ENCODE measurements around the gene MMP15.

Gene MMP15

GRCh38 chr16:58011652-58012051 is 13.9 kb upstream of the MMP15 start:
- TF ChIP-seq, protein P1, sequence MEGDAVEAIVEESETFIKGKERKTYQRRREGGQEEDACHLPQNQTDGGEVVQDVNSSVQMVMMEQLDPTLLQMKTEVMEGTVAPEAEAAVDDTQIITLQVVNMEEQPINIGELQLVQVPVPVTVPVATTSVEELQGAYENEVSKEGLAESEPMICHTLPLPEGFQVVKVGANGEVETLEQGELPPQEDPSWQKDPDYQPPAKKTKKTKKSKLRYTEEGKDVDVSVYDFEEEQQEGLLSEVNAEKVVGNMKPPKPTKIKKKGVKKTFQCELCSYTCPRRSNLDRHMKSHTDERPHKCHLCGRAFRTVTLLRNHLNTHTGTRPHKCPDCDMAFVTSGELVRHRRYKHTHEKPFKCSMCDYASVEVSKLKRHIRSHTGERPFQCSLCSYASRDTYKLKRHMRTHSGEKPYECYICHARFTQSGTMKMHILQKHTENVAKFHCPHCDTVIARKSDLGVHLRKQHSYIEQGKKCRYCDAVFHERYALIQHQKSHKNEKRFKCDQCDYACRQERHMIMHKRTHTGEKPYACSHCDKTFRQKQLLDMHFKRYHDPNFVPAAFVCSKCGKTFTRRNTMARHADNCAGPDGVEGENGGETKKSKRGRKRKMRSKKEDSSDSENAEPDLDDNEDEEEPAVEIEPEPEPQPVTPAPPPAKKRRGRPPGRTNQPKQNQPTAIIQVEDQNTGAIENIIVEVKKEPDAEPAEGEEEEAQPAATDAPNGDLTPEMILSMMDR (IDR thresholded peaks at IDR 0.05; ENCODE audit: low read depth, low read length) = no peak
- DNase-seq (ENCODE audit: extremely low read depth, low read depth) = no peak

DNA sequence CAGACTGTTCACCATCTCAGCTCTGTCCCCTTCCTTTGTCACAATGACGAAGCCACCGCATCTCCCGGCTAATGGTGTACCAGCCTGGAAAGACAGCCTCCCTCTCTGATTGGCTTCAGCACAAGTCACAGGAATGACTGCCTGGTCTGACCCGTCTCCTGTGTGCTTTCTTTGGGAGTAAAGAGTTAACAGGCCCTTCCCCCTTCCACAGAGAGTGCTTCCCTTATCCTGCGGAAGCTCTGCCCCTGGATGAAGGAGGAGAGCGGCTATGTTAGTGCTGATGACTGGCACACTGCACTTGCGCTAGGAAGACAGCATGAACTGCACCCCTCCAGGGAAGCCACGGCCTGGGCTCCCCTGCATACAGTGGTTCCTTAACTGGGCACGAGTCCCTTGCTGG is 13.1 kb upstream of the MMP15 start:
- DNase-seq (ENCODE audit: extremely low read depth, low read depth) = no peak
- TF ChIP-seq, protein P1 (IDR thresholded peaks at IDR 0.05; ENCODE audit: low read depth, low read length) = no peak

DNA sequence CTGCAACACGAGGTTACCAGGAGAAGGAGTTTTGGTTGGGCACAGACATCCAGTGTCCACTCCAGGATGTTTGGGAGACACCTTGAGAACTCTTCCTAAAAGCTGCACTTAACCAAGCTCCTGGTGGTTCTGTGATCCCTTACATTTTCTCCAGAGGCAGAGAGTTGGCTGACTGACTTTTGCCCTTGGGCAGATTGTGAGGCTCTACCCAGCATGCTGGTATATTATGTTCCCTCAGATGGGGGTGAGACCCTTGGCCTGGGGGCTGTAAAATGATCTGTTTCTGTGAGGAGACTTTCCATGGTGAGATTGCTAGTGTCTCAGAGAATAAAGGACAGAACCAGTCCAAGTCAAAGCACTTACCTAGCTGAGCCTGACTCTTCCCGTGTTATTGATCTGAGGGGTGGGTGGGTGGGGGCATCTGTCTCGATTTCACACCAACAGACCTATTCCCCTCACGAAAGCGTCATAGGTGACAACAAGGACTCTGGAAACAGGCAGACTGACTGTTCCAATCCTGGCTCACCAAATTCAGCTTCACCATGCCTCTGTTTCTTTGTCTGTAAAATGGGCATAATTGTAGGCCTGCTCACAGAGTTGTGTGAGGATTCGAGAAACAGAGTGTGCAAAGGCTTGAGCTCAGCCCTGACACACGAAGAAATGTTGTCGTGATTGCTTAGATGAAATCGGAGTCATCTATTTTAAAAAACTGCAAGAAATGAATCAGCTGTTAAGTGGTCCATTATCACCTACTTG is 12.2 kb upstream of the MMP15 start:
- TF ChIP-seq, protein P1 (IDR thresholded peaks at IDR 0.05; ENCODE audit: low read depth, low read length) = no peak
- no peak for DNase-seq (ENCODE audit: extremely low read depth, low read depth)

DNA sequence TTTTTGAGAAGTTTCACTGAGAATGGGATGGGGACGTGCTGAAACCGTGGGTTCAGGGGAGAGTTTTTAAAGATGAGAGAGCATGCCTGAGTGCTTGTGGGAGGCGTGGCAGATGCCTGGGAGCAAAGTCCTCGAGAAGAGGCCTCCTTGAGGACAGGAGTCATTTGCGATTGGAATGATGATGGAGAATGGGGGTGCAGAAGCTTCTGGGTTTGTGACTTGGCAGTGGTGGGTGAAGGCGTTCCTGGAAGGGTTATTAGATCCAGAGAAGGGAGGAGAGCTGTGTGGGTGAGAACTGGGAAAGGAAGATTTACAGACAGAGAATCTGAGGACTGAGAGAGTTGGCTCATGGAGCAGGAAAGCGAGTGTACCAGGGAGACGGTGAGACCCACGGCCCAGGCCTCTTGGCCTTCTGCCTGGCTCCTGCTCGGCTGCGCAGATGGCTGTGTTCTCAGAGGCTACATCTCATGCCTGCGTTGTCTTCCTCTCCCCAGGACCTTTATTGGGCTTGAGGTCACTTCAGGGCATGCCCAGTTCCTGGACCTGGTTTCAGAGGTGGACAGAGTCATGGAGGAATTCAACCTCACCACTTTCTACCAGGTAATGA is 8.6 kb upstream of the MMP15 start:
- no peak for DNase-seq (ENCODE audit: extremely low read depth, low read depth)
- TF ChIP-seq, protein P1 (IDR thresholded peaks at IDR 0.05; ENCODE audit: low read depth, low read length) = no peak

DNA sequence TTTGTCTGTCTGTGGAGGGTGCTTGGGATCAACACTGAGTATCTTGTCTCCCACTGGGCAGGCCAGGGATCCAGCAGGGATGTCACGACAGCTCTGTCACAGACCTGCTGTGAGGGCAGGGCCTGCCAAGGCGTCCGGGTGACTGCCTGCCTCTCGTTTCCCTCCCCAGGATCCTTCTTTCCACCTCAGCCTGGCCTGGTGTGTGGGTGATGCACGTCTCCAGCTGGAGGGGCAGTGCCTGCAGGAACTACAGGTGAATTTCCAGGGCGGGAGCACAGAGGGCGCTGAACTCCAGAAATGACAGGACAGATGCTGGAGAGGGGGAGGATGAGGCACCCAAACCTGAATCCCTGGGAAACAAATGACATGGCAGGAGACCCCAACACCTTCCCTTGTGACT is 6.8 kb upstream of the MMP15 start:
- no peak for DNase-seq (ENCODE audit: extremely low read depth, low read depth)
- TF ChIP-seq, protein P1 (IDR thresholded peaks at IDR 0.05; ENCODE audit: low read depth, low read length) = no peak

- DNase-seq (ENCODE audit: extremely low read depth, low read depth) = no peak
- TF ChIP-seq, protein P1 (IDR thresholded peaks at IDR 0.05; ENCODE audit: low read depth, low read length) = no peak
These were observed 5.6 kb upstream of the MMP15 start for GRCh38 chr16:58019866-58020538.

All from AG09319 (cell line).